ENCODE data around the gene ZFC3H1. TPM values are rescaled to one million over a fixed set of nuclear protein-coding genes. Genes with fewer than 3 reads are reported as not detected.

Gene ZFC3H1
- total RNA-seq, 1 experiment from 2014 or later = 37.1 TPM

GRCh38 chr12:71682466-71682865 lies 18.8 kb upstream of the ZFC3H1 start (continued):
- TF ChIP-seq POLR2A (IDR thresholded peaks at IDR 0.05; ENCODE audit: borderline replicate concordance, extremely low read depth, insufficient read depth, insufficient read length) (no peak), RAD21 (IDR thresholded peaks at IDR 0.05; ENCODE audit: low read depth) (no peak), CBX3 (IDR thresholded peaks at IDR 0.05; ENCODE audit: low read depth) (no peak), EZH2phosphoT487 (IDR thresholded peaks at IDR 0.05; ENCODE audit: borderline replicate concordance) (no peak), TCF7L2 (IDR thresholded peaks at IDR 0.05; ENCODE audit: borderline replicate concordance, extremely low read depth, insufficient read depth, insufficient read length) (no peak)

GRCh38 chr12:71671816-71672215 lies 8.2 kb upstream of the ZFC3H1 start:
- Histone ChIP-seq H3K9me3 (ENCODE audit: control insufficient read depth in 1 of 2, insufficient read depth in 1 of 2, low read depth in 1 of 2, low read length in 2 of 2) (no peaks in the 10 kb centered on the region), H3K4me3 (replicated peaks in 1 of 2; ENCODE audit: low read depth in 1 of 2, low read length in 2 of 2) (no peak overlapping the region), H3K4me2 (ENCODE audit: low read length) (no peak overlapping the region), H4K20me1 (ENCODE audit: insufficient read depth) (no peaks in the 10 kb centered on the region; the same call in 1 of the 2 replicates), H3K9me2 (ENCODE audit: insufficient read depth) (peaks cover 3% of the 10 kb centered on the region; the same call in 1 of the 2 replicates), H3K27ac (ENCODE audit: low read depth, low read length) (no peak overlapping the region), H3K4me1 (ENCODE audit: control insufficient read depth in 1 of 2, insufficient read depth in 2 of 2, low read length in 2 of 2) (no peaks in the 10 kb centered on the region), H3K9ac (ENCODE audit: low read length) (no peak overlapping the region), H3K36me3 (ENCODE audit: control insufficient read depth in 1 of 2, insufficient read depth in 2 of 2, low read length in 2 of 2) (no peaks in the 10 kb centered on the region), H3K27me3 (ENCODE audit: insufficient read depth, low read length) (no peaks in the 10 kb centered on the region), H2AFZ (ENCODE audit: low read depth, low read length, poor library complexity, severe bottlenecking) (no peak overlapping the region), H3K79me2 (ENCODE audit: insufficient read depth, low read length) (no peaks in the 10 kb centered on the region)
- no TSS peak for BruUV-seq (replicated peaks)
- DNase-seq (ENCODE audit: low read depth, low spot score) (no peak), ATAC-seq (no peak)
- ChIA-PET POLR2A (interaction anchor here (1.0 kb wide), 1 partner anchor 14 kb away, joined by 3 read pairs; the partner anchor contains the start of gene TMEM19), RAD21 (ENCODE audit: low non-redundant PET in 1 of 2, low total read pairs in 2 of 2, uncharacterized antibody in 2 of 2, unreplicated experiment in 2 of 2) (no interaction called here), CTCF (no interaction called here)
- intact Hi-C loops (cut with micrococcal nuclease) = no loop called here
- no peak for TF ChIP-seq ATF3 (IDR thresholded peaks at IDR 0.05)
- TF ChIP-seq POLR2A (IDR thresholded peaks at IDR 0.05; ENCODE audit: borderline replicate concordance, extremely low read depth, insufficient read depth, insufficient read length) = no peak
- no peak for TF ChIP-seq TCF7L2 (IDR thresholded peaks at IDR 0.05; ENCODE audit: borderline replicate concordance, extremely low read depth, insufficient read depth, insufficient read length)
- TF ChIP-seq CBX3 (IDR thresholded peaks at IDR 0.05; ENCODE audit: low read depth) = no peak
- TF ChIP-seq SP1 (IDR thresholded peaks at IDR 0.05; ENCODE audit: low read depth) = no peak
- TF ChIP-seq CTCF (IDR thresholded peaks at IDR 0.05 in 2 of 3, conservative IDR thresholded peaks at IDR 0.05 in 1 of 3; ENCODE audit: borderline replicate concordance in 1 of 3, insufficient read depth in 1 of 3, low read depth in 2 of 3, low read length in 2 of 3) = no peak
- TF ChIP-seq EZH2phosphoT487 (IDR thresholded peaks at IDR 0.05; ENCODE audit: borderline replicate concordance) = no peak
- no peak for TF ChIP-seq MAX (IDR thresholded peaks at IDR 0.05)
- TF ChIP-seq CEBPB (IDR thresholded peaks at IDR 0.05; ENCODE audit: low read depth) = no peak
- no peak for TF ChIP-seq ZBTB33 (IDR thresholded peaks at IDR 0.05; ENCODE audit: extremely low read depth, insufficient replicate concordance, low read length)
- TF ChIP-seq EGR1 (IDR thresholded peaks at IDR 0.05; ENCODE audit: low read depth) = no peak
- no peak for TF ChIP-seq ZFX (IDR thresholded peaks at IDR 0.05)
- no peak for TF ChIP-seq ELF1 (IDR thresholded peaks at IDR 0.05; ENCODE audit: borderline replicate concordance, low read depth)
- TF ChIP-seq REST (IDR thresholded peaks at IDR 0.05; ENCODE audit: low read depth) = no peak
- TF ChIP-seq FOSL1 (IDR thresholded peaks at IDR 0.05; ENCODE audit: low read depth) = no peak
- TF ChIP-seq RAD21 (IDR thresholded peaks at IDR 0.05; ENCODE audit: low read depth) = no peak

Data from HCT116 (cell line).